Epithelial cell of proximal tubule (primary cell): ENCODE results near the gene ERFL. TPM values are rescaled to one million over a fixed set of nuclear protein-coding genes. Genes with fewer than 3 reads are reported as not detected.

Experiments used
- DNase-seq: peaks from one replicate; pipeline ENCODE4 v3.0.0-alpha.2; 2011; ENCODE audit warnings: low read depth
- H3K4me3 ChIP-seq: 2 replicates; pipeline ENCODE4 v1.5.1; 2011; ENCODE audit warnings: low read depth, mild to moderate bottlenecking, low read length
- total RNA-seq: library from RNA; depleted of rRNA; stranded (reverse); fragments of >200 nt; gene quantifications from 2 replicates; pipeline ENCODE4 v1.2.3, GENCODE V29; 2015
- TF ChIP-seq, protein P1 (sequence below): conservative IDR thresholded peaks from 2 replicates; pipeline ENCODE4 v1.5.1; 2012; ENCODE audit warnings: low read depth, mild to moderate bottlenecking, low read length

The ERFL gene
- total RNA-seq, 1 donor from 2014 or later: not detected

DNA sequence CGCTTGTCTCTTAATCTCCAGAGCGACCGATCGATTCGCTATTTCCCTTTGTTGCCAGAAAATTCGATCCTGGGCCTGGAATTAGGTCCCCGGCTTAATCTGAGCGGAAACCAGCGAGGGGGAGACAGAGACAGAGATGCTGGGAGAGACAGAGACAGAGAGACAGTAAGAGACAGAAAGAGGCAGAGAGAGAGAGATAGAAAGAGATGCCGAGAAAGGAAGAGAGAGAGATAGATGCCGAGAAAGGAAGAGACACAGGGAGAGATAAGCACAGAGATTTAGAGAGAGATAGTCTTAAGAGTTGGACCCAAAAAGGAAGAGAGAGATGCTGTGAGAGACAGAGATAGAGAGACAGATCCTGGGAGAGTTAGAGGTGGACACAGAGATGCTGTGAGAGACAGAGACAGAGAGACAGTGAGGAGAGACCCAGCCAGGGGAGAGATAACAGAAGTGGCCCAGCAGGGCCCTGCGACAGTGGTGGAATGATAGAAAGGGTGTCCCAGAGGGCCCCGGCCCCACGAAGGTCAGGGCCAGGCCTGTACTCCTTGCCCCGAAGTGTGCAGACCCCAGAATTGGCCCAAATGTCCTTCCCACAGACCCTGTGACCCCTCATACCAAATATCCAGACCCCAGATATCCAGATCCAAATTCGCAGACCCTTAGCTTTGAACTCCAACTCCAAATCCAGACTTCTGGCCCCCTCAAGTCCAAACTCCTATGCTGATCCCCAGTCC is 1.3 kb downstream of the ERFL start:
- no peak for DNase-seq
- TF ChIP-seq, protein P1, sequence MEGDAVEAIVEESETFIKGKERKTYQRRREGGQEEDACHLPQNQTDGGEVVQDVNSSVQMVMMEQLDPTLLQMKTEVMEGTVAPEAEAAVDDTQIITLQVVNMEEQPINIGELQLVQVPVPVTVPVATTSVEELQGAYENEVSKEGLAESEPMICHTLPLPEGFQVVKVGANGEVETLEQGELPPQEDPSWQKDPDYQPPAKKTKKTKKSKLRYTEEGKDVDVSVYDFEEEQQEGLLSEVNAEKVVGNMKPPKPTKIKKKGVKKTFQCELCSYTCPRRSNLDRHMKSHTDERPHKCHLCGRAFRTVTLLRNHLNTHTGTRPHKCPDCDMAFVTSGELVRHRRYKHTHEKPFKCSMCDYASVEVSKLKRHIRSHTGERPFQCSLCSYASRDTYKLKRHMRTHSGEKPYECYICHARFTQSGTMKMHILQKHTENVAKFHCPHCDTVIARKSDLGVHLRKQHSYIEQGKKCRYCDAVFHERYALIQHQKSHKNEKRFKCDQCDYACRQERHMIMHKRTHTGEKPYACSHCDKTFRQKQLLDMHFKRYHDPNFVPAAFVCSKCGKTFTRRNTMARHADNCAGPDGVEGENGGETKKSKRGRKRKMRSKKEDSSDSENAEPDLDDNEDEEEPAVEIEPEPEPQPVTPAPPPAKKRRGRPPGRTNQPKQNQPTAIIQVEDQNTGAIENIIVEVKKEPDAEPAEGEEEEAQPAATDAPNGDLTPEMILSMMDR: no peak
- H3K4me3 ChIP-seq: no peak overlapping the region

DNA sequence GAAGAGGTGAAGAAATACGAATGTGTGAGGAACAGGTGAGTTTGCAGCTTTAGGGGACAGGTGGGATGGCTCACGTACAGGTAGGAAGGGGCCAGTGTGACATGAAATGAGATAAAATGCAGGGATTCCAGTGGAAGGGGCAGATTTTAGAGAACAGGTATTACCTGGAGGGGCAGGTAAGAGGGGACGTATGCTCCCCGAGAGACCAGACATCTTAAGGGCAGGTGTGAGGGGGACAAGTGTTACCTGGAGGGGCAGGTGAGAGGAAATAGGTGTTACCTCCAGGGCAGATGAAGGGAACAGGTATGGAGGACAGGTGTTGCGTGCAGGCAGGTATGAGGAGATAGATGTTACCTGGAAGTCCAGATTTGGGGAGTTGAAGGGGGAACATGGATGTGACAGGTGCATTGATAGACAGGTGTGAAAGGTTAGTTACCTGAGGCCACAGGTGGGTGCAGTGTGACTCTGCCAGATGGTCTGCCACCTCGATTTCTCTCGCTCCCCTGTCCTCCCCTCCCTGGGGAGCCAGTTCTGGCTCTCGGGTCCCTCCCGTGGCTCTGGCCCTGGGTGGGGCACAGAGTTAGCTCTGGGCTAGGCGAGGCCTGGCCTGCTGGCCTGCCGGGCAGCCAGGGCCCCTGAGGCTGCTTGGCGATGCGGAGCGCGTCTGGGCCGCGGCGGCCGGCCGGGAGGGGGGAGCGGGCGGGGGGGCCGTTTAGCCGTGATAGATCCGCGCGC is 2.1 kb downstream of the ERFL start:
- no peak overlapping the region for H3K4me3 ChIP-seq
- TF ChIP-seq, protein P1: no peak
- no peak for DNase-seq

DNA sequence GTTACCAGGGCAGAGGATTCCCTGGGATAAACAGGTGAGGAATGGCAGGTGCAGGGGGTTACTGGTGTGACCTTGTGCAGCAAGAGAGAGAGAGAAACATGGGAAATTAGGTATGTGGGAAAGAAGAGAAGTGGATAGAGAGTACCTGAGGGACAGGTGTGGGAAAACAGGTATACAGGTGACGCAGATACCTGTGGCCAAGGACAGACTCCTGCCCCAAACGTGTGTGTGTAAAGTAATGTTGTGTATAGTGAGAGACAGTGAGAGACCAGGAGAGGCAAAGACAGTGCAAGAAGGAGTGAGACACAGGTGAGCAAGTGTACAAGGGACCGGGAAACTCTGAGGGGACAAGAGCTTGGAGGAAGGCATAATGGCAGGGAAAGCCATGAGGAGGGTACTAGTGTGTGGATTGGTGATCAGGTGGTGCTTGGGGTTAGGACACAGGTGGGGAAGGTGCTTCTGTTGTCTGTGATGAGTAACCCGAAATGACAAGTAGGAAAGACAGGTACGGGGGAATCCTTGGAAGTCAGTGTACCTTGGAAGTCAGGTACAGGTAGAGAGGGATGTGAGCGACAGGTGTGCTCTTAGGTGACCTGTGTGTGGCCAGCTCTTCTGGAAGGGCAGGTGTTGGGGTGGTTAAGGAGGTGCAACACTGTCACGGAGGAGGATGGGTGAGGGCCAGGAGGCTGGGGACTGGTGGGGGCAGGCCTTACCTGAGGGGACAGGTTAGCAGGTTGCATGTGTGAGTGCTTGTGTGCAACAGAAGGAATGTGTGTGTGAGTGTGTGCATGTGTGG is 2.8 kb downstream of the ERFL start:
- TF ChIP-seq, protein P1: no peak
- H3K4me3 ChIP-seq: no peak overlapping the region
- DNase-seq: no peak

DNA sequence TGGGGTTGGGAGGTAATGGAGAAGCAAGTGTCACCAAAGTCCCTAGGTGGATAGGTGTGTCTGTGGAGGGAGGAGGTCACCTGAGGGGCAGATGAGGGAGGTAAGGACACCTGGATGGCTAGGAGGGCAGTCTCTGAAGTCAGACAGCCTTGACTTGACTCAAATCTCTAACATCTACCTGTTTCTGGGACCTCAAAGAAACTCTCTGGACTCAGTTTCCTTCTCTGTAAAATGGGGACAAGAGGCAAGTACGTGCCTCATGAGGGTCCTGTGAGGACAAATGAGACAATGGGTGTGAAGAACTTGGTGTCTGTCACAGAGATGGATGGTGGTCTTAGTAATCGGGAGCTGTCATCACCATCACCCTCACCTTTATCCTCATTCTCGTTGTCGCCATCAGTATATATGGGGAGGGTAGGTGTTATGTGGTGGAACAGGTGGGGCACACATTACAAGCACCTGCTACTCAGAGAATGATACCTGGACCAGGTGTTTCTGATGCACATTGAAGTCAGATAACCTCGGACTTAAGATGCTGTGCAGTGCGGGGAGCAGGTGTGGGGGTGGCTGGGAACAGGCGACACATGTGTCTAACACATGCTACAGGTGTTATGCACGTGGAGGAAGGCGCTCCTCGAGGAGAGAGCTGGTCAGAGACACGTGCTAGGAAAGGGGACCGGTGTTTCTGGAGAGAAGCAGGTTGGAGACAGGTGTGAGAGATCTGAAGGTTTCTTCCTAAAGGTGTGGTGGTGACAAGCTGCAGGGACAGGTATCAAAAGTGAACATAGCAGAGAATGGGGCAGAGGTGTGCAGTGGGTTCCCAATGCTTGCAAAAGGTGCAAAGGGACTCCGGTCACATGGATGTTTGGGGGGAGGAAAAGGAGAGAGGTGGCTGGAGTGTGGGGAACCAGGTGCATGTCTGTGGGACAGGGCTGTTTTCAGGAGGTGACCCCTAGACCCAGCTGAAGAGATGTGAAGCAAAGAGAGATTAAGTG is 3.8 kb downstream of the ERFL start:
- TF ChIP-seq, protein P1: no peak
- H3K4me3 ChIP-seq: no peak overlapping the region
- no peak for DNase-seq

DNA sequence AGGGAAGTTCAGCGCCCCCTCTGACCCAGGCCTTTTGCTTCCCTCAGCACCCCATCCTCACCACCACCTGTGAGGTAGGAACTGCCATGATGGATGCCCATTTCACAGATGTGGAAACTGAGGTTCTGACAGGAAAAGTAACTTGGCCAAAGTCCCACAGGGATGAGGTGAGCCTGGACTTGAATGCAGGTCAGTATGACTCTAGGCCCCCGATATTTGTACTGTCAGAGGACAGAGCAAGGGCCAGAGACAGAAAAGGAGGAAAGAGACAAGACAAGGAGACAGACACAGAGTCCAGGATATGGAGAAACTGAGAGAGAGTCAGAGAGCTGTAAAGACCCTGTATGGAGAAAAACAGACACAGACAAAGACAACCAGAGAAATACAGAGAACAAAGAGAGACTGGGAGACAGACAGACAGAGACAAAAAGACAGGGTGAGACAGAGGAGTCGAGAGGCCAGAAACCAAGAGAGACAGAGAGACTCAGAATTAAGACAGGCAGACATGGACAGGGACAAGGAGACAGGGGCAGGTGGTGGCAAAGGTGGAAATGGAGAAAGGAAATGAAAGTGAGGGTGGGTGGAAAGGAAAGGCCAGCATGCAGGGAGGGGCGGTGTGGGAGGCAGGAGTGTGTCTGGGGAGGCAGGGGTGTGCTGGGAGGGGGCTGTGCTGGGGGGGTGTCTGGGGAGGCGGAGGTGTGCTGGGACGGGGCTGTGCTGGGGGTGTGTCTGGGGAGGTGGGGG is 5.0 kb downstream of the ERFL start:
- TF ChIP-seq, protein P1: no peak
- DNase-seq: no peak
- no peak overlapping the region for H3K4me3 ChIP-seq

DNA sequence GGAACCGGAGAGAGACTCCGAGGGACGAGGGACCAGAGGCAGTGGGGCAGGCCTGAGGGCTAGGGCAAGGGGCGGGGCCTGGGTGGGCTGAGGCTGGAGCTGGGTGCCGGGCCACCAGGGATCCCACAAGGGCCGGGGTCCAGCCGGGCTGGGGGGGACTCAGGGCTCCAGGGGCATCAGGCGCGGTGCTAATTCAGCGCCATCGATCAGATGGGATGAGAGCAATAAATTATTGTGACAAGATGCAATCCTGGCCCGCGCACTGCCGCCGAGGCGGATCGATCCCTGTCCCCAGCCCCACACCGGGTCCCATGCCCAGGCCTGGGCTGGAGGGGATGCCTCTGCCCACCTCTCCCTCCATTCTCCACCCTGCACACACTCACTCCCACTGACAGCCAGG is 5.7 kb downstream of the ERFL start:
- TF ChIP-seq, protein P1: no peak
- H3K4me3 ChIP-seq: no peak overlapping the region
- no peak for DNase-seq
